ENCODE data around the gene TFAP2B.

The TFAP2B gene

GRCh38 chr6:50818673-50819072 lies at the start of gene TFAP2B:
TFAP2B (plus strand) TSS chr6:50818871; CDS start chr6:50818892, 21 bp downstream.
- no peak for DNase-seq (ENCODE audit: low spot score)

- DNase-seq (ENCODE audit: low spot score) = no peak
These were observed 40.0 kb upstream of the TFAP2B start for GRCh38 chr6:50778696-50779095.

- DNase-seq (ENCODE audit: low spot score) = no peak
These were observed 38.3 kb upstream of the TFAP2B start for GRCh38 chr6:50780382-50780781.

GRCh38 chr6:50785921-50786320 lies 32.8 kb upstream of the TFAP2B start:
- DNase-seq (ENCODE audit: low spot score) = no peak

- DNase-seq (ENCODE audit: low spot score) = peak; percentile 29
These were observed 26.7 kb upstream of the TFAP2B start for GRCh38 chr6:50791900-50792508.

GRCh38 chr6:50792771-50793170 lies 25.9 kb upstream of the TFAP2B start:
- no peak for DNase-seq (ENCODE audit: low spot score)

- no peak for DNase-seq (ENCODE audit: low spot score)
These were observed 23.1 kb upstream of the TFAP2B start for GRCh38 chr6:50795574-50795973.

- DNase-seq (ENCODE audit: low spot score) = no peak
These were observed 14.4 kb upstream of the TFAP2B start for GRCh38 chr6:50804283-50804682.

- no peak for DNase-seq (ENCODE audit: low spot score)
These were observed 11.6 kb upstream of the TFAP2B start for GRCh38 chr6:50807035-50807434.

- no peak for DNase-seq (ENCODE audit: low spot score)
These were observed 3.1 kb upstream of the TFAP2B start for GRCh38 chr6:50815436-50816114.

GRCh38 chr6:50816115-50816675 lies 2.5 kb upstream of the TFAP2B start:
- peak; percentile 77 for DNase-seq (ENCODE audit: low spot score)

- no peak for DNase-seq (ENCODE audit: low spot score)
These were observed 1.6 kb upstream of the TFAP2B start for GRCh38 chr6:50816947-50817645.

- no peak for DNase-seq (ENCODE audit: low spot score)
These were observed 1.1 kb upstream of the TFAP2B start for GRCh38 chr6:50817646-50817950.

- DNase-seq (ENCODE audit: low spot score) = no peak
These were observed 651 bp upstream of the TFAP2B start for GRCh38 chr6:50818020-50818419.

- DNase-seq (ENCODE audit: low spot score) = no peak
These were observed 814 bp downstream of the TFAP2B start for GRCh38 chr6:50819466-50819903.

GRCh38 chr6:50819904-50820868 lies 1.5 kb downstream of the TFAP2B start:
- DNase-seq (ENCODE audit: low spot score) = no peak

GRCh38 chr6:50820869-50821264 lies 2.2 kb downstream of the TFAP2B start:
- DNase-seq (ENCODE audit: low spot score) = no peak

GRCh38 chr6:50821441-50822077 lies 2.9 kb downstream of the TFAP2B start:
- no peak for DNase-seq (ENCODE audit: low spot score)

GRCh38 chr6:50822078-50822476 lies 3.4 kb downstream of the TFAP2B start:
- DNase-seq (ENCODE audit: low spot score) = no peak

- no peak for DNase-seq (ENCODE audit: low spot score)
These were observed 4.6 kb downstream of the TFAP2B start for GRCh38 chr6:50823094-50823920.

GRCh38 chr6:50824552-50824951 lies 5.9 kb downstream of the TFAP2B start:
- DNase-seq (ENCODE audit: low spot score) = no peak
